OCI-M1 (cell line): ENCODE results near the gene SHLD2.
"Not testable (repeated sequence)": the region's sequence is repeated elsewhere in the genome, so short reads cannot be mapped to it uniquely, and the experiment has no call there.

ENCODE experiments used
- DNase-seq: peaks from one replicate; lab custom pipeline; 2025; lab: John Stamatoyannopoulos, UW

Gene SHLD2

GRCh38 chr10:87213150-87213765, 118.3 kb downstream of the SHLD2 start:
- DNase-seq, result not testable (repeated sequence)

GRCh38 chr10:87213806-87214205, 118.8 kb downstream of the SHLD2 start:
- not testable (repeated sequence) for DNase-seq

- not testable (repeated sequence) for DNase-seq
Measured at GRCh38 chr10:87216120-87216519, 121.1 kb downstream of the SHLD2 start.

DNA sequence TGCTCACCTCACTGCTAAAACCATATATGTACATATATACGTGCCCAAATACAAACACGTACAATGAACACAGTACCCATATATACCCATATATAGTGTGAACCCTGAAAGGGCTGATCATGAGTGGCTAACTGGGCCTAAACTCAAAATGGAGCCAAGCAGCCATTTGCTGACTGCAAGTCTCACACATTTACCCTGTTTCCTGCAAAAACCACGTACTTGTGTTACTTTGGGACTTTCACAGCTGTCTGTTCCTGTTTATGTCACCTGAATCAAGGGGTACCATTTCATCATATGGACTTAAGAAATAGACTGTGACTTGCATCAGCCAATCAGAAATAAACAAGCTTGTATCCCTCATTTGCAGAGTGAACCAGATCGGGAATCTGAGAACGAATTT, 124.4 kb downstream of the SHLD2 start:
- DNase-seq, result not testable (repeated sequence)

GRCh38 chr10:87222789-87223188, 127.8 kb downstream of the SHLD2 start:
- not testable (repeated sequence) for DNase-seq

- DNase-seq, result not testable (repeated sequence)
Measured at GRCh38 chr10:87225148-87225547, 130.1 kb downstream of the SHLD2 start, which contains the start of gene NUTM2A. NUTM2A (plus strand) TSS chr10:87225448; CDS start chr10:87225831, 383 bp downstream.

- DNase-seq, result not testable (repeated sequence)
Measured at GRCh38 chr10:87228247-87228646, 133.2 kb downstream of the SHLD2 start.

DNA sequence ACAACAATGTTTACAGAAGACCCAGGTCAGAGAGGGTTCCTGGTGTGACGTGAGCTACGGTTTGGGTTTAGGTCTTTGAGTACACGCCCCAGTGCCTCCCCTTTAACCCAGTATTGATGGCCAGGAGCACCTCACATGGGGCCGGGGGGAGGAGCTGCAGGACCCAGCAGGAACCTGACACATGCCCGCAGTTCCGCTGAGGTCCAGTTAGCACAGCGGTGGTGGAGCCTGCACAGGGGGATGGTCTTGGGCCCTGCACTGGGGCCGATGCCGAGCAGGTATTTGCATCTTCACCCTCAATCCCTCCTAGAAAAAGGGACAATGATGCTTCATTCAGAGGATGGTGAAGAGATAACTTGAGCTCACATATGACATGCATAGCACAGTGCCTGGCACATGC, 134.2 kb downstream of the SHLD2 start:
- DNase-seq, result not testable (repeated sequence)

DNA sequence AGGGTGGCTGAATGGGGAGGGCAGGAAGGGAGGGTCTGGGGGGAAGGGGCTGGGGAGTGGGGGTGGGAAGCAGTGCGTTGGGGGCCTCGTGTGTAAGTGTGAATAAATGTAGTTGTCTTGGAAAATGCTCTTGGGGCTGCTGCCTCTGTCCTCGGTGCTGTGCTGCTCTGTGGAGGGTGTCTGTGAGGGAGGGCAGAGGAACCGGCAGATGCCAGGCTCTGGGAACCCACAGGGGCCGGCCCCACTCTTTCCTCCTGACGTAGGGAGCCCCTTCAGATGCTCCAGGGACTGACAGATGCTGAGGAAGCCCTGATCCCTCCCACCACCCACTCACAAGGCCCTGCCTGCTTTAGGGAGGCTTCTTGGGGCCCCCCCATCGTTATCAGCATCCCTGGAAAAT, 139.8 kb downstream of the SHLD2 start:
- DNase-seq, result not testable (repeated sequence)

- not testable (repeated sequence) for DNase-seq
Measured at GRCh38 chr10:87237244-87237643, 142.2 kb downstream of the SHLD2 start.

- DNase-seq, result not testable (repeated sequence)
Measured at GRCh38 chr10:87239346-87239808, 144.4 kb downstream of the SHLD2 start.
